LNCaP clone FGC (cell line): ENCODE results near the gene C22orf23.

Experiments used
- DNase-seq: peaks from one replicate; pipeline ENCODE4 v3.0.0-alpha.2; 2011; ENCODE audit warnings: low read depth
- H3K4me3 ChIP-seq: 2 replicates; pipeline ENCODE4 v1.5.1; 2011; ENCODE audit warnings: mild to moderate bottlenecking, low read depth, low read length, control low read depth
- TF ChIP-seq, protein P1 (sequence below): IDR thresholded peaks from 2 replicates; pipeline ENCODE4 v1.5.1; 2012; ENCODE audit warnings: mild to moderate bottlenecking; ENCODE audit not compliant: control insufficient read depth, insufficient read depth; ENCODE audit errors: extremely low read depth

The C22orf23 gene

DNA sequence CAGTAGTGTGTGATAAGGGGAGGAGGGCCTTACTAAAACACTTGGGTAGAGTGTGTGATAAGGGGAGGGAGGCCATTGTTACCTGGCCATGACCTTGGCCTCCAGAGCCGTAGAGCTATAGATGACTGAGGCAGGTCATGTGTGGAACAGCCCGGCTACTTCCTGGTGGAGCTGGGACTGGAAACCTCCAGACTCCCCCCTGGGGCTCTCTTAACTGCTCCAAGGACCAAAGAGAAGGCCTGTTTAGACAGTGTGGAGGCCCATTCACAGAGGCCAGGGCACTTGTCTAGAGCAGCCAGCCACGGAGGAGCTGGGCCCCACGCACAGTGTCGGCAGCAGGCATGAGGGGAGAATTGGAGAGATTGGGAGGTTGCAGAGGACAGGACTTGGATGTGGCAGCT, 59.8 kb downstream of the C22orf23 start:
- TF ChIP-seq, protein P1, sequence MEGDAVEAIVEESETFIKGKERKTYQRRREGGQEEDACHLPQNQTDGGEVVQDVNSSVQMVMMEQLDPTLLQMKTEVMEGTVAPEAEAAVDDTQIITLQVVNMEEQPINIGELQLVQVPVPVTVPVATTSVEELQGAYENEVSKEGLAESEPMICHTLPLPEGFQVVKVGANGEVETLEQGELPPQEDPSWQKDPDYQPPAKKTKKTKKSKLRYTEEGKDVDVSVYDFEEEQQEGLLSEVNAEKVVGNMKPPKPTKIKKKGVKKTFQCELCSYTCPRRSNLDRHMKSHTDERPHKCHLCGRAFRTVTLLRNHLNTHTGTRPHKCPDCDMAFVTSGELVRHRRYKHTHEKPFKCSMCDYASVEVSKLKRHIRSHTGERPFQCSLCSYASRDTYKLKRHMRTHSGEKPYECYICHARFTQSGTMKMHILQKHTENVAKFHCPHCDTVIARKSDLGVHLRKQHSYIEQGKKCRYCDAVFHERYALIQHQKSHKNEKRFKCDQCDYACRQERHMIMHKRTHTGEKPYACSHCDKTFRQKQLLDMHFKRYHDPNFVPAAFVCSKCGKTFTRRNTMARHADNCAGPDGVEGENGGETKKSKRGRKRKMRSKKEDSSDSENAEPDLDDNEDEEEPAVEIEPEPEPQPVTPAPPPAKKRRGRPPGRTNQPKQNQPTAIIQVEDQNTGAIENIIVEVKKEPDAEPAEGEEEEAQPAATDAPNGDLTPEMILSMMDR, result no peak
- no peak overlapping the region for H3K4me3 ChIP-seq
- no peak for DNase-seq
